ENCODE measurements around the gene CKAP4. TPM values are rescaled to one million over a fixed set of nuclear protein-coding genes. Genes with fewer than 3 reads are reported as not detected.

Gene CKAP4
- total RNA-seq, 1 experiment from 2014 or later: 101 TPM

- Mint-ChIP-seq H3K4me1 (ENCODE audit: insufficient read depth, unreplicated experiment) (peaks cover 19% of the 10 kb centered on the region), H3K4me3 (ENCODE audit: unreplicated experiment) (no peak overlapping the region), H3K27ac (ENCODE audit: low read depth, unreplicated experiment) (no peak overlapping the region), H3K36me3 (ENCODE audit: insufficient read depth, unreplicated experiment) (peaks cover 71% of the 10 kb centered on the region), H3K9me3 (ENCODE audit: unreplicated experiment) (peaks cover 12% of the 10 kb centered on the region), H3K27me3 (ENCODE audit: insufficient read depth, unreplicated experiment) (no peaks in the 10 kb centered on the region)
- DNase-seq (ENCODE audit: unreplicated experiment): no peak
- POLR2A ChIA-PET: interaction anchor here (1.0 kb wide), 2 partner anchors 106 to 119 kb away, joined by 3 read pairs; no protein-coding TSS in a partner anchor
- TF ChIP-seq, protein P1, sequence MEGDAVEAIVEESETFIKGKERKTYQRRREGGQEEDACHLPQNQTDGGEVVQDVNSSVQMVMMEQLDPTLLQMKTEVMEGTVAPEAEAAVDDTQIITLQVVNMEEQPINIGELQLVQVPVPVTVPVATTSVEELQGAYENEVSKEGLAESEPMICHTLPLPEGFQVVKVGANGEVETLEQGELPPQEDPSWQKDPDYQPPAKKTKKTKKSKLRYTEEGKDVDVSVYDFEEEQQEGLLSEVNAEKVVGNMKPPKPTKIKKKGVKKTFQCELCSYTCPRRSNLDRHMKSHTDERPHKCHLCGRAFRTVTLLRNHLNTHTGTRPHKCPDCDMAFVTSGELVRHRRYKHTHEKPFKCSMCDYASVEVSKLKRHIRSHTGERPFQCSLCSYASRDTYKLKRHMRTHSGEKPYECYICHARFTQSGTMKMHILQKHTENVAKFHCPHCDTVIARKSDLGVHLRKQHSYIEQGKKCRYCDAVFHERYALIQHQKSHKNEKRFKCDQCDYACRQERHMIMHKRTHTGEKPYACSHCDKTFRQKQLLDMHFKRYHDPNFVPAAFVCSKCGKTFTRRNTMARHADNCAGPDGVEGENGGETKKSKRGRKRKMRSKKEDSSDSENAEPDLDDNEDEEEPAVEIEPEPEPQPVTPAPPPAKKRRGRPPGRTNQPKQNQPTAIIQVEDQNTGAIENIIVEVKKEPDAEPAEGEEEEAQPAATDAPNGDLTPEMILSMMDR (IDR thresholded peaks at IDR 0.05; ENCODE audit: unreplicated experiment): no peak
- CTCF ChIA-PET: interaction anchor here (0.5 to 1.5 kb wide), 9 partner anchors 11 to 251 kb away, joined by 3 to 7 read pairs (median 3); partner anchors contain the start of gene POLR3B
- no TSS peak for BruUV-seq (replicated peaks)
- intact Hi-C loops (cut with micrococcal nuclease): no loop called here
Observed at GRCh38 chr12:106239241-106239950, 8.4 kb downstream of the CKAP4 start.

GRCh38 chr12:106238146-106238545 is 9.7 kb downstream of the CKAP4 start:
- H3K4me1 Mint-ChIP-seq (ENCODE audit: insufficient read depth, unreplicated experiment): peaks cover 15% of the 10 kb centered on the region
- H3K27ac Mint-ChIP-seq (ENCODE audit: low read depth, unreplicated experiment): no peak overlapping the region
- POLR2A ChIA-PET: interaction anchor here (0.7 to 1.0 kb wide), 4 partner anchors 9 to 120 kb away, joined by 3 read pairs; no protein-coding TSS in a partner anchor
- no peak for DNase-seq (ENCODE audit: unreplicated experiment)
- intact Hi-C loops (cut with micrococcal nuclease): no loop called here
- peaks cover 12% of the 10 kb centered on the region for H3K9me3 Mint-ChIP-seq (ENCODE audit: unreplicated experiment)
- H3K27me3 Mint-ChIP-seq (ENCODE audit: insufficient read depth, unreplicated experiment): no peaks in the 10 kb centered on the region
- H3K36me3 Mint-ChIP-seq (ENCODE audit: insufficient read depth, unreplicated experiment): peaks cover 62% of the 10 kb centered on the region
- CTCF ChIA-PET: interaction anchor here (1.1 kb wide), 1 partner anchor 11 kb away, joined by 3 read pairs; no protein-coding TSS in a partner anchor
- BruUV-seq (replicated peaks): no TSS peak
- TF ChIP-seq, protein P1 (IDR thresholded peaks at IDR 0.05; ENCODE audit: unreplicated experiment): no peak
- H3K4me3 Mint-ChIP-seq (ENCODE audit: unreplicated experiment): no peak overlapping the region

GRCh38 chr12:106235770-106236169 is 12.1 kb downstream of the CKAP4 start:
- POLR2A ChIA-PET: interaction anchor here (0.8 to 1.3 kb wide), 2 partner anchors 8 to 9 kb away, joined by 3 to 4 read pairs; no protein-coding TSS in a partner anchor

GRCh38 chr12:106234449-106234848 is 13.4 kb downstream of the CKAP4 start:
- Mint-ChIP-seq H3K27me3 (ENCODE audit: insufficient read depth, unreplicated experiment) (no peaks in the 10 kb centered on the region), H3K36me3 (ENCODE audit: insufficient read depth, unreplicated experiment) (peaks cover 28% of the 10 kb centered on the region), H3K4me3 (ENCODE audit: unreplicated experiment) (no peak overlapping the region), H3K9me3 (ENCODE audit: unreplicated experiment) (peaks cover 12% of the 10 kb centered on the region), H3K27ac (ENCODE audit: low read depth, unreplicated experiment) (no peak overlapping the region), H3K4me1 (ENCODE audit: insufficient read depth, unreplicated experiment) (peaks cover 14% of the 10 kb centered on the region)
- intact Hi-C loops (cut with micrococcal nuclease): no loop called here
- ChIA-PET POLR2A (no interaction called here), CTCF (interaction anchor here (1.4 kb wide), 1 partner anchor 111 kb away, joined by 4 read pairs; no protein-coding TSS in a partner anchor)
- BruUV-seq (replicated peaks): no TSS peak
- DNase-seq (ENCODE audit: unreplicated experiment): no peak
- TF ChIP-seq, protein P1 (IDR thresholded peaks at IDR 0.05; ENCODE audit: unreplicated experiment): no peak

More at GRCh38 chr12:106235770-106236169, 12.1 kb downstream of the CKAP4 start:
- Mint-ChIP-seq H3K4me1 (ENCODE audit: insufficient read depth, unreplicated experiment) (peaks cover 14% of the 10 kb centered on the region), H3K4me3 (ENCODE audit: unreplicated experiment) (no peak overlapping the region), H3K9me3 (ENCODE audit: unreplicated experiment) (peaks cover 12% of the 10 kb centered on the region), H3K27ac (ENCODE audit: low read depth, unreplicated experiment) (no peak overlapping the region), H3K27me3 (ENCODE audit: insufficient read depth, unreplicated experiment) (no peaks in the 10 kb centered on the region), H3K36me3 (ENCODE audit: insufficient read depth, unreplicated experiment) (peaks cover 41% of the 10 kb centered on the region)
- DNase-seq (ENCODE audit: unreplicated experiment): no peak
- CTCF ChIA-PET: interaction anchor here (0.7 kb wide), 1 partner anchor 110 kb away, joined by 3 read pairs; no protein-coding TSS in a partner anchor
- TF ChIP-seq, protein P1 (IDR thresholded peaks at IDR 0.05; ENCODE audit: unreplicated experiment): no peak
- intact Hi-C loops (cut with micrococcal nuclease): no loop called here
- BruUV-seq (replicated peaks): no TSS peak
